Fibroblast of skin of scalp (primary cell): ENCODE data around the gene DGCR8.
"Not testable (repeated sequence)": the region's sequence is repeated elsewhere in the genome, so short reads cannot be mapped to it uniquely, and the experiment has no call there.

Experiments used
- DNase-seq: peaks from one replicate; pipeline ENCODE4 v3.0.0-alpha.2; 2013

The DGCR8 gene

DNA sequence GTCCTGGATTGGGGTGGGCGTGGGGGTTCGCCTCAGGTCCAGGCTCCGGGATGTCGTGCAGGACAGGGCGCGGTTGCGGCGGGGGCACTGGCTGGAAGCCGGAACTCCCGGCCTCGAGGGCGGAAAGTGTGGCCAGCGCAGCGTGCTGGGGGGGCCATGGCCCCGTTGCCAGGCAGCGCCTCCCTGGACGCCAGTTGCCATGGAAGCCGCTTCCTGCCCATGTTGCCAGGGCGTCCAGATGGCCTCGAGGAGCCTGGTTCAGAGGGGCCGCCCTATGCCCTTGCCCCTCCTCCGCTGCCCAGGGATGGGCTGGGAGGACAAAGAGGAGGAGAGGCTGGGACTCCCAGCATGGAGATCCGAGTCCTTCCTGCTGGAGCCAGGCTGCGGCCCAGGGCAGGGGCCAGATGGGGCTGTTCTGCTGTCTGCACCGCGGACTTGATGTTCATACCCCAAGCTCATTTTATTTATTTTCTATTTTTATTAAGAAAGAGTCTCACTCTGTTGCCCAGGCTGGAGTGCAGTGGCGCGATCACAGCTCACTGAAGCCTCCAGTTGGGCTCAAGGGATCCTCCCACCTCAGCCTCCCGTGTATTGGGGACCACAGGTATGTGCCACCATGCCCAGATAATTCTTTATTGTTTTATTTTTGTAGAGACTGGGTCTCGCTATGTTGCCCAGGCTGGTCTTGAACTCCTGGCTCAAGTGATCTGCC, 75.4 kb downstream of the DGCR8 start:
- DNase-seq, result peak; percentile 42

DNA sequence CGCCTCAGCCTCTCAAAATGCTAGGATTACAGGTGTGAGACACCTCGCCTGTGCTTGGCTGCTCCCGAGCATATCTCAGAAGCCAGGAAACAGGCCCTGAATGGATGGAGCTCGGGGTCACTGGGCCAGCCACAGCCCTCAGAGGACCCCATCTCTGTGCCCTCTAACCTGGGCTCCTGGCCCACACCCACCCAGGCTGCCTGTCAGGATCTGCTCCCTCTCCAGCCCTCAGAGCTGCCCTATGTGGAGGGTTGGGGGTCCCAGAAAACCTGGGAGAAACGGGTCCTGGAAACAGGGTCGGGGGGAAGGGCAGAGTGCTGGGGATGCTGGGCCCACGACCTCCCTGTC, 76.0 kb downstream of the DGCR8 start:
- no peak for DNase-seq

DNA sequence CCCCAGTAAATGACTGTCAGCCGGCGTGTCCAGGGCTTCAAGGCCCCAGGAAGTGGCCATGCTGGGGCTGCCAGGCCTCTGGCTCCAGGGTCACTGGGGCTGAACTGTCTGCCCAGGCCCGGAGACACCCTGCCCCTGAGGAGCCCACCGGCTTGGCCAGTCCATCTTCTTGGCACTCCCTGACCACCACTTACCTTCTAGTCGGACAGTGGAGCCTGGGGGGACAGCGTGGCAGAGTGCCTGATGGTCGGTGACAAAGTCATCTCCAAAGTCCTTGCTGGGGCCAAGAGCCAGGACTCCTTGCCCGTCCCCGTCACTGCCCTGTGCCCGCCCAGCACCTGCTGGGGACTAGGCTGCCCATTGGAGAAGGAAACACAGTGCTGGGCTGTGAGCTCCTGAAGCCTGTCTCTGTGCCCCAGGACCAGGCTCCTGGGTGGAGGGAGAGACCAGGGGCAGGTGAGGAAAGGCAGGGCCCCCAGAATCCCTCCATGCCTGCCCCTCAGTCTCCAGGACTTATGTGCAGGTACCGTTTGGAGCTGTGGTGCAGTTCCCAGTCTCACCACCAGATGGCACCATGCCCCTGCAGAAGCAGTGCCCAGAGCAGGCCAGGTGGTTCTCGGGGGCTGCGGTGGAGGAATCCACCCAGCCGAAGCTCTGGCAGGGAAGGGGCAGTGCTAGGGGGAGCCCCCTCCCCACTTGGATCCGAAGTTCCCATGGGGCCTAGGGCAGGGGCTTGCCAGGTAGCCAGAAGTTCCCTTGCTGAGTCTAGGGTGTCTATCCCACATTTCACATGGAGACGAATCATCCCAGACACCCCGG, 76.8 kb downstream of the DGCR8 start:
- peak; percentile 65 for DNase-seq

DNA sequence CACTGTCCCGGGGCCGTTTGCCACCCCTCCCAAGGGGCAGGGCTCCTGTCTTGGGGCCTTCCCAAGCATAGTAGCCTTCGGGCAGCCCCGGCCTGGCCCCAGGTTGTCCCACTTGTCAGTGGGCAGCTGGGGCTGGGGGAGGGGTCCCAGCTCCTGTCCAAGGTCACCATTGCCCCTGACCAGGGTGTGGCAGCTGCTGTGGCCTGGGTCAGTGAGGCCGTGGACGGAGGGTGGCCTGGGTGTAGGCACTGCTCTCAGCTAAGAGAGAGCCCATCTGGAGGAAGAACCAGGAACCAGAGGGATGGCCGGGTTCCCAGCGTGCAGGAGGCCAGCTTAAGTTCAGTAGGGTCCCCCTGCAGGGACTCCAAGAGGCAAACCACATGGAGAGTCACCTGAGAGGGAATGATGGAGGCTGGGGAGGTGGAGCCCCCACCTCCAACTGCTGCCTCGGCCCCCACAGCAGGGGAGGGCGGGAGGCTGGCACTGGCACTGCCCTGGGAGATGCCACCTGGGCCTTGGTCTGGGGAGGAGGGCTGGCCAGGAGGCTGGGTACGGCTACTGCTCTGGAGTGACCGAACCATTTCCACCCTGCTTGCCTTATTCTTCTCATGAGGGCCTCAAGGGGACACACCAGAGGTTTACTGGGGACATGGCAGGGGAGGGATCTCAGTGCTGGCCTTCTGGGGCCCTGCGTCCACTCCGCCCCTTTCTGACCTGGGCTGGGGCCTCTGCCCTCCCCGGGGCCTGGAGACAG, 77.6 kb downstream of the DGCR8 start:
- no peak for DNase-seq

DNA sequence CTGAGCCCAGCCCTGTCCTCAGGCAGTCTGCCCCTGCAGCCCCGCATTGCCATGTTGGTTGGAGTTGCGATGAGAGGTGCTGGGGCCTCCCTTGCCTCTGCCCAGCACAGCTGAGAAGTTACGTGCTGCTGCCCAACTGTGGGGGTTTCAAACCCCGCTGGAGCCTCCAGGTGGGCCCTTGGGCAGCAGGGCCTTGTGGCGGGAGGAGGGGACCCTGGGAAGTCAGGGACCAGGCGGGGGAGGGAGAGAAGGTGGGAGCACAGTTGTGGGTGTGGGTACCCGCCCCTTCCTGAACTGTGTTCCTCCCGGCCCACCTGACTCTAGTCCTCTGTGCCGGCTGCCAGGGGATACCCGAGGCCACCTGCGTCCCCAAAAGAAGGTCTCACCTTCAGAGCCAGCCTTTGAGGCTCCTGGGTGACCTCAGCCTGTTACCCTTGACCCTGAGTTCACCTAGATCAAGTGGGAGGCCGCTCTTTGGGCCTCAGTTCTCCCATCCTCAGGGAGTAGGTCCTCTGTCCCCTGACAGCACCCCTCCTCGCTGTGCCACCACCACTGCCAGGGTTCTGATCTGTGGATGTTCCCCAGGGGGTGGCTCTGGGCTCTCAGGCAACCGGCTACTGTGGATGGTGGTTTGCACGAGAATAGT, 78.5 kb downstream of the DGCR8 start:
- no peak for DNase-seq

DNA sequence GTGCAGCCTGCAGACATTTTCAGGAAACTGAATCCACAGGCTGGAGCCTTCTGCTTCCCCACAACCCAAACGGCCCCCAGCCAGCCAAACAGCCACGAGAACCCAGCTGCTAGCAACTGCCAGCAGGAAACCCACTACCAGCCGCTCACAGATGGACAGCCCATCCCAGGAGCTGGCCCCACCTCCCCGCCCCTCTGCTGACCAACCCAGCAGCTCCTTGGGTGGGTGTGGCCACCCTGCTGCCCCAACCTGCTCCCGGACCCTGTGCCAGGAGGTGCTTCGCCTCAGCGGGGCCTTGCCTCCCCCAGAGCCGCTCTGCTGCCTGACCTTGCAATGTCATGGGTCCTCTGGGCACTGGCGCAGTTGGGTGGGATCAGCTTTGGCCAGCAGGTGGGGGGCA, 79.0 kb downstream of the DGCR8 start:
- DNase-seq, result no peak

DNA sequence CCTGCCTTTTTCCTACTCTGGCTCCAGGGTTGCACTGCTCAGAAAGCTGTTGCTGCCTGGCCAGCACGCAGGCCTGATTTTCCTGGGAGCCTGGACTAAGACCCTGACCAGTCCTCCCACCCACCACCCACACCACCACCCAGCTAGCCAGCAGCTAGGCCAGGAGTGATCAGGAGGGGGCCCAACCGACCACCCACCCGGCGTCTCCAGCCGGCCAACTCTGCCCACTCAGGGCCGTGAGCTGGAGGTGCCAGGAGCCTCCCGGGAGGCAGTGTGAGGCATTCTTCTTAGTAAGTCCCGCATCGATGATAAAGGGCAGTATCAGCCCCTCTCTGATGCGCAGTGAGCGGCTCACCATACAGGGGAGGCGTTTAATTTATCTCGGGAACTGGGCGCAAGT, 79.5 kb downstream of the DGCR8 start:
- DNase-seq, result not testable (repeated sequence)

DNA sequence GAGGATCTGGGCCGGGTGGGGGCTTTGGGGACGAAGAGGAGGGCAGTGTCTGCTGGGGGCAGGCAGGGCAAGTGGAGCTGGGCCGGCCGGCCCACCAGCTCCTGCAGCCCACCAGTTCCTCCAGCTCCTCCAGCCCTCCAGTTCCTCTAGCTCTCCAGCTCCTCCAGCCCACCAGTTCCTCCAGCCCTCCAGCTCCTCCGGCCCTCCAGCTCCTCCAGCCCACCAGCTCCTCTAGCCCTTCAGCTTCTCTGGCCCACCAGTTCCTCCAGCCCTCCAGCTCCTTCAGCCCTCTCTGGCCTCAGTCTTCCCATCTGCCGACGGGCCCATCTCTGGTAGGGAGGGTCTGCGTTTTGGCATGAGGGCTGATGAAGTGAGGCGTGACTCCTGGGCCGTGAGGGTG, 80.0 kb downstream of the DGCR8 start:
- DNase-seq, result no peak
